K562 (cell line): Measurements from ENCODE around the gene FREM1. TPM values are rescaled to one million over a fixed set of nuclear protein-coding genes. Genes with fewer than 3 reads are reported as not detected.

Source experiments
- ATAC-seq: fragments of 200-7000 bp; cut with Tn5 transposase; 3 replicates; pipeline ENCODE4 v1.9.1; 2020; ENCODE audit warnings: moderate library complexity
- BruUV-seq: library from RNA; stranded (reverse); fragments of 400-500 nt; replicated peaks from 2 replicates; lab custom pipeline; 2021; lab: Mats Ljungman, UMichigan
- CTCF ChIA-PET: fragments of 300-600 bp; formaldehyde crosslinking; extraction: SDS; loops from one replicate; lab custom pipeline; 2021; ENCODE audit warnings: low intra/inter-chr PET ratio; lab: Yijun Ruan, JAX
- POLR2A ChIA-PET: fragments of 300-600, 350-650 bp; sonication (Branson Sonifier 250); formaldehyde crosslinking; extraction: SDS; loops from one replicate; lab custom pipeline; 2021; ENCODE audit warnings: antibody characterized with exemption, inconsistent platforms; lab: Yijun Ruan, JAX
- DNase-seq, 4 experiments: peaks; one replicate each; pipeline versions ENCODE4 v3.0.0 to v3.0.0-alpha.2; 2011 to 2018; ENCODE audit warnings: low spot score in 3 of 4, mixed read lengths in 3 of 4; ENCODE audit errors: extremely low read depth in 1 of 4
- FAIRE-seq: peaks from 2 replicates; lab custom pipeline; 2011; peaks lifted over from hg19 to GRCh38; lab: Jason Lieb, UNC
- H2AFZ ChIP-seq: 2 replicates; pipeline ENCODE4 v1.6.0; 2011; ENCODE audit warnings: low read depth, low read length, control low read depth, inconsistent platforms
- H3K27ac ChIP-seq: fragments of 200-600 bp; 3 replicates; pipeline ENCODE4 v1.8.0; 2011; ENCODE audit warnings: low read depth, mild to moderate bottlenecking, control low read depth, inconsistent platforms, low read length, moderate library complexity, mixed read lengths; ENCODE audit errors: extremely low read depth
- H3K27me3 ChIP-seq, 2 experiments: fragments of 300-600 bp in 1 of 2; 2 replicates in 1 of 2; 3 replicates in 1 of 2; pipeline versions ENCODE4 v1.6.0 to v1.8.0; 2011; ENCODE audit warnings: inconsistent platforms in 2 of 2, low read length in 2 of 2, mild to moderate bottlenecking in 1 of 2, mixed read lengths in 1 of 2, moderate library complexity in 1 of 2; ENCODE audit not compliant: control insufficient read depth in 2 of 2, insufficient read depth in 2 of 2
- H3K36me3 ChIP-seq: fragments of 300-600 bp; 3 replicates; pipeline ENCODE4 v1.8.0; 2011; ENCODE audit warnings: mild to moderate bottlenecking, low read length, inconsistent platforms; ENCODE audit not compliant: control insufficient read depth, insufficient read depth
- H3K4me1 ChIP-seq, 2 experiments: fragments of 200-600 bp in 1 of 2; replicated peaks in 1 of 2; 2 replicates in 1 of 2; 3 replicates in 1 of 2; pipeline versions ENCODE4 v1.5.1 to v1.8.0; 2011; ENCODE audit warnings: inconsistent platforms in 2 of 2, low read length in 2 of 2, mild to moderate bottlenecking in 1 of 2, mixed read lengths in 1 of 2, moderate library complexity in 1 of 2; ENCODE audit not compliant: control insufficient read depth in 2 of 2, insufficient read depth in 2 of 2
- H3K4me2 ChIP-seq: 2 replicates; pipeline ENCODE4 v1.6.1; 2011; ENCODE audit warnings: low read length, control low read depth, inconsistent platforms, mixed read lengths; ENCODE audit not compliant: insufficient read depth
- H3K4me3 ChIP-seq: fragments of 200-600 bp; sonication (generic), shearing (Covaris generic); 2 replicates; pipeline ENCODE4 v1.5.1; 2016; ENCODE audit warnings: control low read depth, inconsistent platforms
- H3K79me2 ChIP-seq: fragments of 200-600 bp; 3 replicates; pipeline ENCODE4 v1.8.0; 2011; ENCODE audit warnings: low read length, inconsistent platforms; ENCODE audit not compliant: control insufficient read depth, insufficient read depth
- H3K9ac ChIP-seq, 2 experiments: 2 replicates each; pipeline versions ENCODE4 v1.6.0 to v1.6.1; 2011; ENCODE audit warnings: low read depth in 2 of 2, low read length in 2 of 2, control low read depth in 1 of 2, inconsistent platforms in 1 of 2, mild to moderate bottlenecking in 1 of 2, mixed read lengths in 1 of 2; ENCODE audit not compliant: insufficient read depth in 1 of 2
- H3K9me1 ChIP-seq: one replicate; pipeline ENCODE4 v1.6.0; 2011; ENCODE audit warnings: inconsistent platforms, mild to moderate bottlenecking, low read length, moderate library complexity; ENCODE audit not compliant: control insufficient read depth, insufficient read depth
- H3K9me3 ChIP-seq: replicated peaks from 2 replicates; pipeline ENCODE4 v1.5.1; 2011; ENCODE audit warnings: low read depth, low read length, inconsistent platforms; ENCODE audit not compliant: control insufficient read depth, insufficient read depth
- H4K20me1 ChIP-seq: replicated peaks from 2 replicates; pipeline ENCODE4 v1.6.1; 2011; ENCODE audit warnings: low read length, inconsistent platforms, mixed read lengths; ENCODE audit not compliant: control insufficient read depth, insufficient read depth
- CLOCK ChIP-seq: fragments of 250-450 bp; sonication (Bioruptor Pico); IDR thresholded peaks from 2 replicates; pipeline ENCODE4 v1.4.0; 2020; ENCODE audit warnings: mild to moderate bottlenecking, moderate library complexity, borderline replicate concordance
- KAT8 ChIP-seq: fragments of 450-650 bp; IDR thresholded peaks from 2 replicates; pipeline ENCODE4 v1.6.1; 2016; ENCODE audit warnings: low read depth, mild to moderate bottlenecking
- MECOM ChIP-seq: fragments of 250-450 bp; sonication (Bioruptor Pico); IDR thresholded peaks from 2 replicates; pipeline ENCODE4 v1.8.0; 2022; ENCODE audit warnings: inconsistent platforms
- SREBF1 ChIP-seq: fragments of 150-350 bp; IDR thresholded peaks from 2 replicates; pipeline ENCODE4 v1.6.1; 2014; ENCODE audit warnings: antibody characterized with exemption, low read depth, low read length, borderline replicate concordance
- ZKSCAN3 ChIP-seq: fragments of 250-450 bp; sonication (Bioruptor Pico); IDR thresholded peaks from 2 replicates; pipeline ENCODE4 v1.4.0; 2020
- ZNF764 ChIP-seq: fragments of 250-450 bp; sonication (Bioruptor Pico); IDR thresholded peaks from 2 replicates; pipeline ENCODE4 v1.4.0; 2020; ENCODE audit warnings: low read depth, mild to moderate bottlenecking, moderate library complexity
- WGBS: fragments of 100-300 bp; shearing (Covaris generic); methylation state at CpG from one replicate; pipeline ENCODE4 v1.1.6; 2016; ENCODE audit warnings: low coverage, mixed read lengths; ENCODE audit not compliant: insufficient coverage; ENCODE audit errors: missing lambda C conversion rate; 5-methylcytosine and 5-hydroxymethylcytosine counted together
- in situ Hi-C: fragments of 300-500 bp; cut with MboI; formaldehyde crosslinking; loops from 4 replicates; pipeline ENCODE4 v1.15.0; 2018; ENCODE audit warnings: inconsistent platforms, mixed read lengths
- intact Hi-C: fragments of 100-400 bp; cut with micrococcal nuclease; formaldehyde crosslinking; loops from 2 replicates; pipeline ENCODE4 v1.14.2; 2022
- polyA plus RNA-seq, 8 experiments: library from polyadenylated mRNA; depleted of rRNA in 4 of 8; stranded (reverse) in 5 of 8; unstranded in 3 of 8; fragments of >200 nt; fragmentation: Nextera tagmentation in 2 of 8; fragmentation: Illumina TruSeq in 1 of 8; extraction: Ambion mirVana in 2 of 8; extraction: Trizol in 1 of 8; gene quantifications; 2 replicates each; pipeline versions ENCODE4 v1.2.1 to v1.2.3, GENCODE V29; 2011 to 2014; ENCODE audit warnings: inconsistent platforms in 1 of 8, missing spikeins in 1 of 8
- total RNA-seq, 7 experiments: library from RNA; depleted of rRNA in 6 of 7; stranded (reverse); fragments of >200 nt in 6 of 7; fragmentation: Illumina TruSeq in 2 of 7; extraction: Trizol in 2 of 7; gene quantifications; 2 replicates each; pipeline versions ENCODE4 v1.2.1 to v1.2.3, GENCODE V29; 2011 to 2021; ENCODE audit warnings: low replicate concordance in 1 of 7
- TF ChIP-seq, protein P1 (sequence below): fragments of 200-800 bp; sonication (Bioruptor generic); IDR thresholded peaks from 2 replicates; pipeline ENCODE4 v1.6.1; 2017; ENCODE audit warnings: missing genetic modification characterization, missing compliant biosample characterization

Gene FREM1
- total and polyA plus RNA-seq, 9 of the 15 experiments (the other 6 are each of a cell fraction or from before 2014, with no cell fraction given) = 0.03 to 0.24 (median 0.13) TPM; not detected in 2

DNA sequence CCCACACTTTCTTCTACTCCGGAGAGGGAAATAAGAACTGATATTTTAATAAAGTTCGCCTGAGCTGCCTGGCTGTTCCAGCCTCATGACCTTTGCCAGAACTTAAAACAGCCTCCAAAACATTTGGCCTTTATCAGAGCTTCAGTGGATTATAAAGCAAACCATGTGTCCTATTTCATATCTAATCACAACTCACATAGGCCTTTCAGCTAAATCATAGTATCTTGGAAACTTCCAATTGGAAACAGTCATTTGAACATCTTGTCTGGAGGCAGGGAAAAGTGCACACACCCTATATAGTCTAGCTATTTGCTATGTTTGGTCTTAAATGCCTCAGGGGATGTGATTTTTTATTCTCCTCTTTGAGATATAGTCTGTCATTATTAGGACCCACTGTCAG is 46.0 kb upstream of the FREM1 start:
- Histone ChIP-seq H3K9me3 (no peaks in the 10 kb centered on the region), H4K20me1 (no peaks in the 10 kb centered on the region), H3K9ac (no peak overlapping the region), H3K4me1 (no peaks in the 10 kb centered on the region; a peak in 1 of 5 replicates), H3K36me3 (no peaks in the 10 kb centered on the region), H3K79me2 (no peaks in the 10 kb centered on the region), H3K4me3 (no peak overlapping the region), H3K27me3 (no peaks in the 10 kb centered on the region), H2AFZ (no peak overlapping the region), H3K4me2 (no peak overlapping the region), H3K27ac (no peak overlapping the region), H3K9me1 (no peaks in the 10 kb centered on the region)
- no peak for TF ChIP-seq ZKSCAN3 (CRISPR knock-in tag)
- TF ChIP-seq MECOM (CRISPR knock-in tag) = no peak
- no peak for TF ChIP-seq ZNF764 (CRISPR knock-in tag)
- TF ChIP-seq SREBF1 = no peak
- no peak for TF ChIP-seq CLOCK (CRISPR knock-in tag)
- TF ChIP-seq, protein P1, sequence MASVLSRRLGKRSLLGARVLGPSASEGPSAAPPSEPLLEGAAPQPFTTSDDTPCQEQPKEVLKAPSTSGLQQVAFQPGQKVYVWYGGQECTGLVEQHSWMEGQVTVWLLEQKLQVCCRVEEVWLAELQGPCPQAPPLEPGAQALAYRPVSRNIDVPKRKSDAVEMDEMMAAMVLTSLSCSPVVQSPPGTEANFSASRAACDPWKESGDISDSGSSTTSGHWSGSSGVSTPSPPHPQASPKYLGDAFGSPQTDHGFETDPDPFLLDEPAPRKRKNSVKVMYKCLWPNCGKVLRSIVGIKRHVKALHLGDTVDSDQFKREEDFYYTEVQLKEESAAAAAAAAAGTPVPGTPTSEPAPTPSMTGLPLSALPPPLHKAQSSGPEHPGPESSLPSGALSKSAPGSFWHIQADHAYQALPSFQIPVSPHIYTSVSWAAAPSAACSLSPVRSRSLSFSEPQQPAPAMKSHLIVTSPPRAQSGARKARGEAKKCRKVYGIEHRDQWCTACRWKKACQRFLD = no peak
- no peak for TF ChIP-seq KAT8
- no TSS peak for BruUV-seq
- in situ Hi-C loops (no loop called here), intact Hi-C loops (no loop called here)
- FAIRE-seq (no peak), ATAC-seq (no peak), DNase-seq (no peak)
- 17% methylated on average over 2 of the region's 2 CpGs for WGBS
- ChIA-PET CTCF (no interaction called here), POLR2A (no interaction called here)
